Bronchial epithelial cell (primary cell): ENCODE data around the gene GPR135. TPM values are rescaled to one million over a fixed set of nuclear protein-coding genes. Genes with fewer than 3 reads are reported as not detected.

Source experiments
- DNase-seq: peaks from one replicate; pipeline ENCODE4 v3.0.0-alpha.2; 2010; ENCODE audit warnings: low read depth
- FAIRE-seq: peaks from 2 replicates; lab custom pipeline; 2011; peaks lifted over from hg19 to GRCh38; lab: Jason Lieb, UNC
- H3K27me3 ChIP-seq: 2 replicates; pipeline ENCODE4 v1.5.1; 2011; ENCODE audit warnings: low read length; ENCODE audit not compliant: control insufficient read depth, insufficient read depth
- H3K36me3 ChIP-seq: 2 replicates; pipeline ENCODE4 v1.5.1; 2011; ENCODE audit warnings: low read length; ENCODE audit not compliant: control insufficient read depth, insufficient read depth
- H3K4me3 ChIP-seq: 2 replicates; pipeline ENCODE4 v1.5.1; 2011; ENCODE audit warnings: mild to moderate bottlenecking, low read depth, low read length, control low read depth
- CTCF ChIP-seq: IDR thresholded peaks from 2 replicates; pipeline ENCODE4 v1.5.1; 2011; ENCODE audit warnings: mild to moderate bottlenecking, moderate library complexity, low read length, control low read depth, inconsistent platforms; ENCODE audit not compliant: insufficient read depth, severe bottlenecking
- total RNA-seq: library from RNA; depleted of rRNA; stranded (reverse); fragments of >200 nt; gene quantifications from 2 replicates; pipeline ENCODE4 v1.2.1, GENCODE V29; 2014

Gene GPR135
- total RNA-seq, 1 donor from 2014 or later = 0.26 TPM

GRCh38 chr14:59425322-59425935 is 39.8 kb downstream of the GPR135 start:
- TF ChIP-seq CTCF = no peak
- Histone ChIP-seq H3K36me3 (no peaks in the 10 kb centered on the region), H3K4me3 (no peak overlapping the region), H3K27me3 (no peaks in the 10 kb centered on the region)
- no peak for FAIRE-seq
- DNase-seq = no peak

GRCh38 chr14:59424341-59425071 is 40.7 kb downstream of the GPR135 start:
- no peak for TF ChIP-seq CTCF
- no peak for FAIRE-seq
- no peak for DNase-seq
- Histone ChIP-seq H3K4me3 (no peak overlapping the region), H3K36me3 (no peaks in the 10 kb centered on the region), H3K27me3 (no peaks in the 10 kb centered on the region)

GRCh38 chr14:59422069-59422881 is 42.9 kb downstream of the GPR135 start:
- no peak for DNase-seq
- no peaks in the 10 kb centered on the region for H3K27me3 ChIP-seq
- FAIRE-seq = no peak
- no peak overlapping the region for H3K4me3 ChIP-seq
- H3K36me3 ChIP-seq = no peaks in the 10 kb centered on the region
- TF ChIP-seq CTCF = no peak

GRCh38 chr14:59419303-59419702 is 45.9 kb downstream of the GPR135 start:
- Histone ChIP-seq H3K4me3 (no peak overlapping the region), H3K27me3 (no peaks in the 10 kb centered on the region), H3K36me3 (no peaks in the 10 kb centered on the region)
- no peak for FAIRE-seq
- no peak for DNase-seq
- no peak for TF ChIP-seq CTCF

- no peak for FAIRE-seq
Measured at GRCh38 chr14:59417311-59417710, 47.9 kb downstream of the GPR135 start.

More at GRCh38 chr14:59417311-59417710, 47.9 kb downstream of the GPR135 start:
- H3K4me3 ChIP-seq = no peak overlapping the region
- no peaks in the 10 kb centered on the region for H3K27me3 ChIP-seq
- DNase-seq = no peak
- TF ChIP-seq CTCF = no peak
- H3K36me3 ChIP-seq = no peaks in the 10 kb centered on the region
